Measurements from ENCODE around the gene POC1A.

POC1A gene

DNA sequence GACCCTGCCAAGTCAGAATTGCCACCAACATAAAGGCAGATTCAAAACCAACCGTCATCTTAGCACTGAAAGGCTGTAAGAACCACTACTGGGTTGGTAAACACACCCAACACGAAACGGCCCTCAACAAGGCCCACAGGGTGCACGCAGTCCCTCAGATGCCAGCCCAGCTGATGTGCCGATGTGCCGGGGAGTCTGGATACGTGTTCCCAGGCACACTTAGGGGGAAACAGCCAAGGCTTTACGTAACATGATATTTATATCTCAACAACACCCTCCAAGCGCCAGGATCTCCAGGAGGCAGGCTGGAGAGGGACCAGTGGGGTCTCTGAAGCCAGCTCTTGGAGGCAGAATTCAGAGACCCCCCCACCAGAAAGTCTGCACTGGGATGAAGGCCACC, 14.2 kb downstream of the POC1A start:
- Mint-ChIP-seq H3K4me3 (no peak overlapping the region), H3K27ac (no peak overlapping the region), H3K9me3 (no peaks in the 10 kb centered on the region), H3K27me3 (ENCODE audit: low read depth, poor library complexity) (no peaks in the 10 kb centered on the region), H3K4me1 (no peaks in the 10 kb centered on the region), H3K36me3 (ENCODE audit: low read depth) (peaks cover 4% of the 10 kb centered on the region)
- TF ChIP-seq, protein P1, sequence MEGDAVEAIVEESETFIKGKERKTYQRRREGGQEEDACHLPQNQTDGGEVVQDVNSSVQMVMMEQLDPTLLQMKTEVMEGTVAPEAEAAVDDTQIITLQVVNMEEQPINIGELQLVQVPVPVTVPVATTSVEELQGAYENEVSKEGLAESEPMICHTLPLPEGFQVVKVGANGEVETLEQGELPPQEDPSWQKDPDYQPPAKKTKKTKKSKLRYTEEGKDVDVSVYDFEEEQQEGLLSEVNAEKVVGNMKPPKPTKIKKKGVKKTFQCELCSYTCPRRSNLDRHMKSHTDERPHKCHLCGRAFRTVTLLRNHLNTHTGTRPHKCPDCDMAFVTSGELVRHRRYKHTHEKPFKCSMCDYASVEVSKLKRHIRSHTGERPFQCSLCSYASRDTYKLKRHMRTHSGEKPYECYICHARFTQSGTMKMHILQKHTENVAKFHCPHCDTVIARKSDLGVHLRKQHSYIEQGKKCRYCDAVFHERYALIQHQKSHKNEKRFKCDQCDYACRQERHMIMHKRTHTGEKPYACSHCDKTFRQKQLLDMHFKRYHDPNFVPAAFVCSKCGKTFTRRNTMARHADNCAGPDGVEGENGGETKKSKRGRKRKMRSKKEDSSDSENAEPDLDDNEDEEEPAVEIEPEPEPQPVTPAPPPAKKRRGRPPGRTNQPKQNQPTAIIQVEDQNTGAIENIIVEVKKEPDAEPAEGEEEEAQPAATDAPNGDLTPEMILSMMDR (IDR thresholded peaks at IDR 0.05), result no peak
- no peak for DNase-seq

DNA sequence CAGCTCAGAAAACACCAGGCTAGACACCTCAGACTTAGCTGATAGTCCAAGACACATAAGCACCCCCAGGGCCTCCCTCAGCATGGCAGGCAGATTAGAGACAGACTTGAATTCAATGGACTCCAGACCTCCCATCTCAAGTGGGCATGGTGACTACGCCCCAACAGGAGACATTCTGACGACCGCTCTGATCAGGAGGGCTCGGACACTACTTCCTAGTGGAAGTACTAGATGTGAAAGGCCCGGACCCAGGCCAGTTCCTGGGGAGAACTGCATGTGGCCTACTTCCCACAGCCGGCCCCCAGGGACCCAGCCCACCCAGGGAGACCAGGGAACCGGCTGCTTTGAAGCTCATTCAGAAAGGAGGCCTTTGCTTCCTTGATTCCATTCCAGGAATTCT, 16.9 kb downstream of the POC1A start:
- Mint-ChIP-seq H3K4me1 (no peaks in the 10 kb centered on the region), H3K36me3 (ENCODE audit: low read depth) (peaks cover 4% of the 10 kb centered on the region), H3K4me3 (no peak overlapping the region), H3K27ac (no peak overlapping the region), H3K27me3 (ENCODE audit: low read depth, poor library complexity) (no peaks in the 10 kb centered on the region), H3K9me3 (no peaks in the 10 kb centered on the region)
- TF ChIP-seq, protein P1 (IDR thresholded peaks at IDR 0.05), result no peak
- DNase-seq, result no peak

DNA sequence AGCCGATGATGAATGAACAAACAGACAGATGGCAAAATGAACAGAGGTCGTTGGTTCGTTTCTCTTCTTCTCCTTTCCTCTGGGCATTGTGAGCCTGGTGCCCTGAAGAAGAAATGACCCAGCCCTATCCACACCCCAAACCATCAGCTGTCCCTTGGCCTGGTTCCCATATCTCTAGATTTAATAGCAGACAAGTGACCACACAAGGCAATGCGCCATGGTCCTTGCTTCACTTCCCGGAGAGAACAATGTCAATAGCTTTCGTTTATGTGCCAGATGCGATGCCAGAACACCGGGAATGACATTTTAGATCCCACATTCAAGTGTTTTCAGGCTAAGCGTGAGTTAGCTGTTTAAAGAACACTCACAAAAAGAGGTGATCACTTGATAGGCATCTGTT, 17.7 kb downstream of the POC1A start:
- no peaks in the 10 kb centered on the region for H3K9me3 Mint-ChIP-seq
- peaks cover 4% of the 10 kb centered on the region for H3K36me3 Mint-ChIP-seq (ENCODE audit: low read depth)
- H3K27ac Mint-ChIP-seq, result peak overlapping the region; percentile 49
- no peaks in the 10 kb centered on the region for H3K27me3 Mint-ChIP-seq (ENCODE audit: low read depth, poor library complexity)
- DNase-seq, result no peak
- no peaks in the 10 kb centered on the region for H3K4me1 Mint-ChIP-seq
- H3K4me3 Mint-ChIP-seq, result no peak overlapping the region
- TF ChIP-seq, protein P1 (IDR thresholded peaks at IDR 0.05), result no peak

DNA sequence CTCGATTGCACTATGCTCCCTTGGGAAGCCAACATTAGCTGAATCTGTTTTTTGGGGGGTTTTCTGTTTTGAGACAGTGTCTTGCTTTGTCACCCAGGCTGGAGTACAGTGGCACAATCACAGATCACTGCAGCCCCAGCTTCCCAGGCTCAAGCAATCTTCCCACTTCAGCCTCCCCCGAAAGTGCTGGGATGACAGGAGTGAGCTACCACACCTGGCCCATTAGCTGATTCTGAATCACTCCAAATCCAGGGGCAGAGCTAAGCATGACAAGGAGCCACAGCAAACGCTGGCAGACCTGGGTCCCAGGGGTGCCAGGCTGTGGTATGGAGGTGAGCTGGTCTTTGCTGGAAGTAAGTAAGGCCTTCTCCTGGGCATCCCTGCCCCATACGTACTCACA, 18.9 kb downstream of the POC1A start:
- Mint-ChIP-seq H3K27ac (no peak overlapping the region), H3K4me3 (no peak overlapping the region), H3K27me3 (ENCODE audit: low read depth, poor library complexity) (no peaks in the 10 kb centered on the region), H3K36me3 (ENCODE audit: low read depth) (peaks cover 4% of the 10 kb centered on the region), H3K4me1 (no peaks in the 10 kb centered on the region), H3K9me3 (no peaks in the 10 kb centered on the region)
- TF ChIP-seq, protein P1 (IDR thresholded peaks at IDR 0.05), result no peak
- no peak for DNase-seq

DNA sequence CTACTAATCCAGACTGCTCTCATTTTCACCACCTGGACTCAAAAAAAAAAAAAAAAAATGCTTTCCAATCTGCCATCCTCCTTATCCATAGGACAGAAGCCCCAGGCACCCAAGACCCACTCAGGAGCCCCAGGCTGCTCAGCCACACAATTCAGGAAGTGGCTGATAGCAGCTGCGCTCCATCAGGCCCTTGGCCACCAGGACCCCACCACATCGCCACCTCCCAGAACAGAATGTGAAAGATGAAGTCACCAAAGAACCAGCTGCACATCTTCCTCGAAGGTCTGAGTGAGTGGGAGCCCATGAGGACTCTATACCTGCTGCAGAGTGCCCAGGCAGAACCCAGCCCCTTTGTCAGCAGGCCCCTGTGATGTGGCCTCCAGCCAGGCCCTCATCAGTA, 19.5 kb downstream of the POC1A start:
- DNase-seq, result no peak
- peaks cover 4% of the 10 kb centered on the region for H3K36me3 Mint-ChIP-seq (ENCODE audit: low read depth)
- H3K4me3 Mint-ChIP-seq, result no peak overlapping the region
- peak overlapping the region; percentile 25 for H3K27ac Mint-ChIP-seq
- no peaks in the 10 kb centered on the region for H3K27me3 Mint-ChIP-seq (ENCODE audit: low read depth, poor library complexity)
- peaks cover 5% of the 10 kb centered on the region for H3K4me1 Mint-ChIP-seq
- TF ChIP-seq, protein P1 (IDR thresholded peaks at IDR 0.05), result no peak
- H3K9me3 Mint-ChIP-seq, result no peaks in the 10 kb centered on the region

DNA sequence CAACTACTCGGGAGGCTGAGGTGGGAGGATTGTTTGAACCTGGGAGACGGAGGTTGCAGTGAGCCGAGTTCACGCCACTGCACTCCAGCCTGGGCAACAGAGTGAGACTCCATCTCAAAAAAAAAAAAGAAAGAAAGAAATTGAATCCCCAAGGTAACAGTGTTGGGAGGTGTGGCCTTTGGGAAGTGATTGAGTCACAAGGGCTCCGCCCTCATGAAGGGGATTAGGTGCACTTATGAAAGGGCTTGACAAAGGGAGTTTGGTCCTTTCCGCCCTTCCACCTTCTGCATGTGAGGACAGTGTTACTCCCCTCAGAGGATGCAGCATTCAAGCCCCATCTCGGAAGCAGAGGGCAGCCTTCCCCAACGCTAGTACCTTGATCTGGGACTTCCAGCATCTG, 21.3 kb downstream of the POC1A start:
- Mint-ChIP-seq H3K27ac (no peak overlapping the region), H3K27me3 (ENCODE audit: low read depth, poor library complexity) (no peaks in the 10 kb centered on the region), H3K4me1 (peaks cover 6% of the 10 kb centered on the region), H3K9me3 (no peaks in the 10 kb centered on the region), H3K4me3 (no peak overlapping the region), H3K36me3 (ENCODE audit: low read depth) (peaks cover 2% of the 10 kb centered on the region)
- TF ChIP-seq, protein P1 (IDR thresholded peaks at IDR 0.05), result no peak
- DNase-seq, result no peak

Data from nephron progenitor cell (in vitro differentiated cells).